CD4-positive, alpha-beta T cell treated with Interleukin-1 beta for 1 hour (primary cell): ENCODE results near the gene GALNT9.
A peak's percentile ranks its signal among the peaks of the same experiment; 100 is the strongest.

Experiments used
- DNase-seq, 2 donors: peaks; one replicate each; pipeline ENCODE4 v3.0.0-alpha.2; 2020 to 2022

The GALNT9 gene

DNA sequence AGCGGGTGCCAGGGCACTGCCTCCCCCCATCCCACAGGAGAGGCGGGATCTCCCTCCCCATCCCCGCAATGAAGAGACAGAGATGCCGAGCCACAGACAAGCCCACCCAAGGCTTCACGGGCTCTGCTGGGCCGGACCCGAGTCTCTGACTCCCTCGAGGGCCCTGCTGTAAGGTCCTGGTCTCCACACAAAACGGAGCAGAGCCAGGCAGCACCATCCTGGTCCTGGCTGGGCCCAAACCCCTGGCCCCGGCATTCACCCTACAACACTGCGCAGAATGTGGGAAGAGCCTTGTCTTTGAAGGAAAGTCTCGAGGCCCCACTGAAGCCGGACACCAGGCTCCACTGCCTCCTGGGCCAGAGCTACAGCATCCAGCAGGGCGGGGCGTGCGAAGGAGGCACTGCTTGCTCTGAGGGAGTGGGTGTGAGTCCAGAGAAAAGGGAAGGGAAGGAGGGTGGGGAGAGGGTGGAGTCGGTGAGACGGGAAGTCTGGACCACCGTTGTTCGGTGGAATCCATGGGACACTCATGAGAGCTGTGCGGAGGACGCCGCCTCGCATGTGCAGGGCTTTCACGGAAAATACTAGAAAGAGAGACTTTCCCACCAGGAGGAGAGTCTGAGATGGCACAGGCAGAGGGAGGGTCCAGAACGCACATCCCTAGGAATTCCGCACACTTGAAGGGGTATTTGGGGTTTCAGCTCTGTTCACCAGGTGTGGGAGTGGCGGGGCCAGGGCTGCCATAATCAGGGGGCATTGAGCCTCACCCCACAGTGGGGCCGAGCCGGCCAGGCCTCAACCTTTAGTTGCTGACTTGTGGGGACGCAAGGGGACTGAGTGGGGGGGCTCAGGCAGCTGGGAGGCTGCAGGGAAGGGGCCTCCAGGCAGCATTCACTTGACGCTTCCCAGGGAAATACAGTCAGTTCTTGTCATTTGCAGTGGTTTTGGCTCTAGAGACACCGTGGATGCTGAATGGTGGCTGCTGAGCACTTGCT, 36.8 kb downstream of the GALNT9 start:
- DNase-seq, result no peak

DNA sequence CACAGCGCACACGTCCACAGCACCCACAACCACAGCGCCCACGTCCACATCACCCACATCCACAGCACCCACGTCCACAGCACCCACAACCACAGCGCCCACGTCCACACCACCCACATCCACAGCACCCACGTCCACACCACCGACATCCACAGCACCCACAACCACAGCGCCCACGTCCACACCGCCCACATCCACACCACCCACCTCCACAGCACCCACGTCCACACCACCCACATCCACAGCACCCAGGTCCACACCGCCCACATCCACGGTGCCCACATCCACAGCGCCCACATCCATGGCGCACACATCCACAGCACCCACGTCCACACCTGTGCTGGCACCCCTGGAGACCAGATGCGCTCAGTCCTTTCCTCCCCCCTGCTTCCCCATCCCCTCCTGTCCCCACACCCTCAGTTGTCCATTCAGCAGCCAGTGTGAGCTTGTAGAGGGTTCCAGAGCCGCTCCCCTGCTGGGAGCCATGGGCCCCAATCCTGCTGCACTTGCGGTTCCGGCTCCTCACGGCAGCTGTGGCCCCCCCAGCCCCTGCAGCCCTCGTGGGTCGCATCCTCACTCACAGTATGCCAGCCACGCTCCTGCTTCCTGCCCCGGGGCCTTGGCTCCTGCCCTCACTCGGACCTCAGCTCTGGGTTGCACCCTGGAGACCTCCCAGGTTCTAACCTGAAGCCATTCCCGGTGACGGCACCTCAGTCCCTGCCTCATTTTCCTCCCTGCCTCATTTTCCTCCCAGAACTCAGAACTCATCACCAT, 37.8 kb downstream of the GALNT9 start:
- DNase-seq, result no peak

DNA sequence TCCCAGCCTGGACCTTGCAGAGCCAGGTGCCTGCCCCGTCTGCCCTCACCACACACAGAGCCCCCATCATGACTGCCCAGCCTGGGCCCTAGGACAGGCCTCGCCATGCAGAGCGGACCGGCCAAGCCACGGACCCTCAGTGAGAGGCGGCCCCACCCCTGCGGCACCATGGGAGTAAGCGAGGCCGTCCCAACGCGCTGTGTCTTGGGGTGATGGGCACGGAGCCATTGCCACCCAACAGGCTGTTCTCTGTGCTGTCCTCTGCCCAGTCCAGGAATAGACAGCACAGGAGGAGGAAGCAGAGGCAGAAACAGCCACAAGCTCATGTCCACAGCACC, 39.2 kb downstream of the GALNT9 start:
- DNase-seq, result no peak

DNA sequence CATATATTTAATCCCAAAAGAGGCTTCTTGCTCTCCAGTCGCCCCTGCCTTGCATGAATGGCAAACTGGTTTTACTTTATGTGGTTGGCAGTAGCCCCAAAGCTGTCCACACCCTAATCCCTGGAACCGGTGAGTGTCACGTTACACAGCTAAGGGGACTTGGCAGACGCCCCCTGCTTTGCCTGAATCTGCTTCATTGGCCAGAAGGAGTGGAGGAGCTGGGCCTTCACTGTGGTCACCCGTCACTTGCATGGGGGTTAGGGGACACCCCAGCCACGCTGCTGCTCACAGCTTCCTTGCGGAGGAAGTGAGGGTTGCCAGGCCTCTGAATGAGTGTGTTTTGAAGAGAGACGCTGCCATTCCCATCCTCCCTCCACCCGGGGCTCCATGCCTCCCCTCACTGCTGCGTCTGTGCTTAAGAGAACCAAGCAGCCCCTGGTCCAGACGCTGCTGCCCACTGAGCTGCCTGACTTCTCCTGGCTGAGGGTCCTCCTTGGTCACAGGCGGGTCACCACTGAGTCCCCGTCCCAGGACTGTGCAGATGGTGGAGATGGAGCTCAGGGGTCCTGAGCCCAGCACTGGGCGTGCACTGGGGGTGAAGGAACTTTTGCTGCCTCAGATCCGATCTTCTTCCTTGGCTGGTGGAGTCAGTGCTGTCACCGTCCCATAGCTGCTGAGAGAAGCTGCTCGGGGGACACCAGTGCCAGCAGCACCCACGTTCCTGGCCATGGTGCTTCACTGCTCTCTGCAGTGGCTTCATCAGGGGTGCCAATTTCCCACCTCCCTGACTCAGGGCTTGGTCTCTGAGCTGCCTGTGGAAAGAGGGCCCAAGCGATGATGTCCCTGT, 39.8 kb downstream of the GALNT9 start:
- DNase-seq, result no peak

DNA sequence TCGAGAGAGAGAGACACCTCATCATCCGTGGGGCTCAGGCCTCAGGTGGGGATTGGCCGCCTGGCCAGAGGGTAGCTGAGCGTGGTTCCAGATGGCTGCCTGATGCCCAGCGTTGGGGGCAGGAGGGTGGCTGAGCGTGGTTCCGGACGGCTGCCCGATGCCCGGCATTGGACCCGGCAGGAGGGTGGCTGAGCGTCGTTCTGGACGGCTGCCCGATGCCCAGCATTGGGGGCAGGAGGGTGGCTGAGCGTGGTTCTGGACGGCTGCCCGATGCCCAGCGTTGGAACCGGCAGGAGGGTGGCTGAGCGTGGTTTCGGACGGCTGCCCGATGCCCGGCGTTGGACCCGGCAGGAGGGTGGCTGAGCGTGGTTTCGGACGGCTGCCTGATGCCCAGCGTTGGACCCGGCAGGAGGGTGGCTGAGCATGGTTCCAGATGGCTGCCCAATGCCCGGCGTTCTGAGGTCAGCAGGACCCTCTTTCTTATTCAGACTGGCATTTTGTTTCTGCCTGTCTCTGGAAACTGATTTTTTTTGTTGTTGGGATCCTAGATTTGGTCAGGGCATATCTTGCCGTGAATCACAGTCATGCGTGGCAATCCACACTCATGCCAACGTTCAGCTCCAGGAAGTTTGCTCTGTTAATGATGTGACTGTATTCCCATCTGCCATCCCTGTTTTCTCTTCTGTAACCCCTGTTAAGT, 40.7 kb downstream of the GALNT9 start:
- DNase-seq, result no peak

DNA sequence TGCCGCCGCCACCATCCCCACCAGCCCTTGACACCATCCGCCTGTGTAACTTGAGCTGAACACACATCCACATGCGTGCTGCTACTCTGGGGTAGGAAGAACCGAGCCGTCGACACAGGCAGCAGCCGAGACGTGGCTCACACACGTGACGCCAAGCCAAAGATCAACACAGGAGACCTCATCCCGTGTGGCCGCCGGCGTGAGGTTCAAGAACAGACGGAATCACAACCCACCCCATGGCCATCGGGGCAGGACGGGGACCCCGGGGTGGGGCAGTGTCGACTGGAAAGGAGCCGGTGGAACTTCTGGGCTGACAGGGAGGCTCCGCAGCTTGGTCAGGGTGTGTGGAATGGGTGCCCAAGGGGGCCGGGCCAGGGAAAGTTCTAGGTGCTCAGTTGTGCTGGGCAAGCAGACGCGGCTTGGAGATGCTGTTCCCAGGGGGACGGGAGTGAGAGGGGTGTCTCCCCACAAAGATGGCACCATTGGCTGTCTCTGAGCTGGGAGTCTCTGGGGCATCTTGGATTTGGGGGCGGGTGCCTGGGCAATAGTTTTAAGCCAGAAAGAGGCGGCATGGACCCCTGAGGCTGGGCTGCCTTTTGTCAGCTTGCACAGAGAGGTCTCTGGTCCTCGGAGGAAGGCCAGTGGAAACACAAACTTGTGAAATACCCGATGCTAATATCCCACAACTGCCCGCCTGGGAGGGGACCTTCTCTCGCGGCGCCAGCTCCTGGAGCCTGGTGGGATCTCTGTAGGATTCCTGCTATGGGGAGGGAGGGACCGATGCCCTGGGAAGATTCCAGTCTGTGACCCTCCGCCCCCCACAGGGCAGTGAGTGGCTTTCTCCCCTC, 41.8 kb downstream of the GALNT9 start:
- DNase-seq, result no peak

DNA sequence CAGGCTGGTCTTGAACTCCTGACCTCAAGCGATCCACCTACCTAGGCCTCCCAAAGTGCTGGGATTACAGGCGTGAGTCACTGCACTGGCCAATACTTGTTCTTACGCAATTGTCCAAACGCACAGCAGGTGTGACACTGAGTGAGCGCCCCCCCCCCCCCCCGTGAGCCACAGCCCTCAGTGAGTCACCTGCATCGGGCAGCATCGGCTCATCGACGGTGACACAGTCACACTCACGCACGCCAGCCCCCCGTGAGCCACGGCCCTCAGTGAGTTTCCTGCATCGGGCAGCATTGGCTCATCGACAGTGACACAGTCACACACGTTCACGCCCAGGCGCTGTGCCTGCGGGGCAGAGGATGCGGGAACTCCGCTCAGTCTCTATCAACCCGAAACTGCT, 42.5 kb downstream of the GALNT9 start:
- DNase-seq, result no peak

DNA sequence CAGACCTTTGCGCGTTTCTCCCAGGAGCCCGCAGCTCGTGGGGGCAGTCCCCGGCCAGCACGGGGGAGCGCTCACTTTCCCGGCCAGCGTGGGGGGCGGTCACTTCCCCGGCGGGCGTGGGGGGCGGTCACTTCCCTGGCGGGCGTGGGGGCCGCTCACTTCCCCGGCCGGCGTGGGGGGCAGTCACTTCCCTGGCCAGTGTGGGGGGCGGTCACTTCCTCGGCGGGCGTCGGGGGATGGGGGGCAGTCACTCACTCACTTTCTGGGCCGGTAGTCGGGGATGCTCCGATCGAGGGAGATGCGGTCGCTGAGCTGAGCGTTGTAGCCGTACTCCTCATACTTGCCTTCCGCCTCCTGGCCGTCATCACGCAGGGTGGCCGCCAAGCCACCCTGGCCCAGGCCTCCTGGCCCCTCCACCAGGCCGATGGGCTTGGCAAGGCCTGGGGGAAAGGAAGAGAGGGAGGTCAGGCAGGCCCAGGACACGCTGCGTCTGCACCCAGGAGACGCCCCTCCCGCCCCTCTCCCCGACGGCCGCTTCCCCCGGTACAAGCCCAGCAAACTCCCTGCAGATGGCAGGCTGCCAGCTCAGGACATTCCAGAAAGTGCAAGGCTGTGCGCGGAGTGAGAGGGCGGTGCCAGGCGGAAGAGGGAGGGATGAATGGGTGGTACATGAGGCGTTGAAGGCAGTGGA, 43.3 kb downstream of the GALNT9 start:
- no peak for DNase-seq

DNA sequence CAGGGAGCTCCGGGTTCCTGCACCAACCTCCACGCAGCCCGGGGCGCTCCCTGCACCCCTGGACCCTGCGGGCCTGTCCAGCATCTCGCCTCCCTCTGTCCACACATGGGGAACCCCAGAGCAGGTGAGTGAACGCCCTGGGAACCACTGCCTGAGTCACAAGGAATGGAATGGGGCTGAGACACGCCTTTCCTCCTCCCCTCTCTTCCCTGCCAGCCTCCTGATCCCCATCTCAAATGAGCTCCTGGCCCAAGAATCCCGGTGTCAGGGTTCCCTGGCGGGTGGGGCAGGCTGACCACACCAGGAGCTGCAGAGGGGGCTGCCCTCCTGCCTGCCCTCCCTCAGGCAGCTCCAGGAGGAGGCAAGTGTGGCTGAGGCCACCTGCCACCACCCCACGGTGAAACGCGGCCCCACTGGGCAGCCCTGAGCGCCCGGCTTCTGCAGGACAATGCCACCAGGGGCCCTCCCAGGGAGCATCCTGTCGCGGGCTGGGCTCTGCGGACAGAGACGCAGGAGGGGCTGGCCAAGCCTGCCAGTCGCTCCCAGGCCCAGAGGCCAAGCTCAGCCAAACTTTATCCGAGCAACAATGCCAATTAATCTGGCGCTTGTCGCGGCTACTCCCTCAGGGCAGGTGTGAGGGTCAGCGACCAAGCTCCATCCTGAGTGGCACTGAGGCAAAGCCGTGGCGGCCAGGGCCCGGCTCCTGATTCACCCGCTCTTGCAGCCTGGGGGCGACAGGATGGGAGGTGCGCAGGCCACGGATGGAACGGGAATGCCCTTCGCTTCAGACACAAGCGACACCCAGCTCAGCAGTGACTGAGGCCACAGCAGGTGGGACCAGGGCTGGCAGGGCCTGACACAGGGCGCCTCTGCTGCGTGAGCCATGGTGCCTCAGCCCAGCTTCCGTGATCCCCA, 44.3 kb downstream of the GALNT9 start:
- no peak for DNase-seq

DNA sequence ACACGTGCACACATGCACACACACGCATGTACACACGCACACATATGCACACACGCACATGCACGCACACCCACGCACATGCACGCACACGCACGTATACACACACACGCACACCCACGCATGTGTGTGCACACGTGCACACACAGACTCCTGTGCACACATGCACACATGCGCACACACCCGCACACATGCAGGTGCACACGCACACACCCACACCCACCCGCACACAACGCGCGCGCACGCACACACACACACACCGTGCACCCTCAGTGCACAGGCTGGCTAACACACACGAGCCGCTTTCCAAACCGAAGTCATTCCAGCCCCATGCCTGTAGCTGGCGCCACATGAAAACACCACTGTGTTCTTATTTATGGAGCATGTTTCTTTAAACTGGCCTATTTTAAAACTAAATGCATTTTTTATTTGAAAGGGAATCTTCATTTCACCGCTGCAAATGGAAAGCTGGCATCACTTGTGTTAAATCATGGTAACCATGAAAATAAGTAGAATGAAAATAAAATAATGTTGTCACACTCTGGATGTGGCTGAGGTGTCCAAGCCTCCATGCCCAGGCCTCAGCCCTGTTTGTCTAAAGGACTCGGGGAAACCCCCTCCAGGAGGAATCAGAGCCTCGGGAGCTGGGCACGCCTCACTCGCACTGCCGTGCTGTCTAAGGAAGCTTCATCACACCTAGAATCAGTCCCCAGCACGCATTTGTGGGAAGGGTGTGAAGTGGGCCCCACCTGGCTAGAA, 45.1 kb downstream of the GALNT9 start:
- DNase-seq, result no peak

DNA sequence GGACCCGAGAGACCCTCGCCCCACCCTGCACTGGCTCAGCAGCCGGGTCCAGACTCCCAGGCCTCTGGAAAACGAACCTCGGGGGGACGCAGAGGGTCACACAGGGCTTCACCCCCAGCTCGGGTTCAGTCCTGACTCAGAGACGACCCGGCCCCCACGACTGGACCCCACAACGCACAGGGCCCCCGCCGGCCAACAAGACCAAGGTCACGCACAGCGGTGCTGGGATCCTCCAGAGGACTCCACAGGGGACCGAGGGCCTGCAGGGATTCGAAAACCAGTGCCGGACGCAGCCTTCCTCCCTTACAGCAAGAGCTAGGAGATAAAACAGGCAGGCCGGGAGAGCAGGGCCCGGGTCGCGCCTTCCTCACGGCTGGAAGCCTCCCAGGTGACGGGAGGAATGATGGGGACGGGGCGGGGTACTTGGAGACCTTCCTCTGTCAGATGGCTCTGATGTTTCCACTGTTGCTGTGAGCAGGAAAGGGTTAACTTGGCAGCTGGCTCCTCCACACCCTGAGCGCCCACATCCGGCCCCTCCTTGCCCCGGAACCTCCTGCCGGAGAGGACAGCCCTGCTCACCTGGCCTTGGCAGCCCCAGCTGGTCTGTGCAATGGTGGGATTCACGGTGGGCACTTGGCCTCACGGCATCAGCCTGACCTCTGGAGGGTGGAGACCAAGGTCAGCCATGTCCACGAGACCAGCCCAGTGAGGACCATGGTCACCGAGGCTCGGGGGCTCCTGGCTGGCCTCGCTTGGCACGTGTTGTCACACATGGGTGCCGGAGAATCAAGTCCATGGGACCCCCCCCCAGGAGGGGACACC, 46.2 kb downstream of the GALNT9 start:
- DNase-seq, result peak in 1 of 2 donors; percentile 33

DNA sequence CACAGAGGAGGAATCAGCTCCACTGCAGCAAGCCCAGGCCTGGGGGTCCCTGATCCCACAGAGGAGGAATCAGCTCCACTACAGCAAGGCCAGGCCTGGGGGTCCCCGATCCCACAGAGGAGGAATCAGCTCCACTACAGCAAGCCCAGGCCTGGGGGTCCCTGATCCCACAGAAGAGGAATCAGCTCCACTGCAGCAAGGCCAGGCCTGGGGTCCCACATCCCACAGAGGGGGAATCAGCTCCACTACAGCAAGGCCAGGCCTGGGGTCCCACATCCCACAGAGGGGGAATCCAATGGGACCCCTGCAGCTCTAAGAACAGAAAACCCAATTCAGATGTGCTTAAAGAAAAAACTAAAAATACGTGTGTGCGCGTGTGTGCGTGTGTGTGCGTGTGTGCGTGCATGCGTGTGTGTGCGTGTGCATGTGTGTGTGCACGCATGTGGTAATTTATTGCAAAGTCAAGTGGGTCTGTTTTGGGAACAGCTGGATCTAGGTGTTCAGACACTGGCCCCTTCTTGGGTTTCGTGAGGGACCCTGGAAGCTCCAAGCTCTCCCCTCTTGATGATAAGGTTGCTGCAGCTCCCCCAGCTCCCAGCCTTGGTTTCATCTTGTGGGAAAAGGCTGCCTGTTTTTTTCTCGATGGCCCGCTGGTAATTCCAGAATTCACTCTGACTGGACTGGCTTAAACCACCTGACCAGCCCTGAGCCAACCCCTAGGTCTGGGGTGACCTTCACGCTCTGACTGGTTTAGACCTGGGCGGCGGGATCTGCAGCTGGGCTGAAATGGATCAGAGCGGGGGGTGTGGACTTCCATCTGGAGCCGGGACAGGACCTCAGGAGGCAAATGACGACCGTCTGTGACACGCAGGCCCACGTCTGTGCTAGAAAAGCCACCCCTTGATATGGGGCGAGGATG, 47.1 kb downstream of the GALNT9 start:
- DNase-seq, result no peak

DNA sequence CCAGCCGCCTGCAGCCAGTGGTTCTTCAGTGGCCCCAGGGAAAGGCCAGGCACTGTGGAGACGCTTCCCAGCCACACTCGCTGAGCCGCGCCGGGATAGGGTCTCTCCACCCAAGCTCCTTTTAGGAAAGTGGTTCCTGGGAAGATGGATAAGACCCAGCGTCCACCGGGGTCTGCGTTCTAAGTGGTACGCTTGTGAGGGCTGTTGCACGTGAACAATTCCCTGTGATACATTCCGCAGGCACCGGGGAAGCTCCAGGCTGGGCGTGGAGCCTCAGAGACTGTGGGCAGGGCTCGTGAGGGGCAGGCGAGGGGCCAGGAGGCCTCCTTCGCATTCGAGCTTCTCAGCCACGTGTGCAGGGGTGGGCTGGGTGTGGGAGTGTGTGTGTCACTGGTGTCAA, 48.4 kb downstream of the GALNT9 start:
- no peak for DNase-seq

DNA sequence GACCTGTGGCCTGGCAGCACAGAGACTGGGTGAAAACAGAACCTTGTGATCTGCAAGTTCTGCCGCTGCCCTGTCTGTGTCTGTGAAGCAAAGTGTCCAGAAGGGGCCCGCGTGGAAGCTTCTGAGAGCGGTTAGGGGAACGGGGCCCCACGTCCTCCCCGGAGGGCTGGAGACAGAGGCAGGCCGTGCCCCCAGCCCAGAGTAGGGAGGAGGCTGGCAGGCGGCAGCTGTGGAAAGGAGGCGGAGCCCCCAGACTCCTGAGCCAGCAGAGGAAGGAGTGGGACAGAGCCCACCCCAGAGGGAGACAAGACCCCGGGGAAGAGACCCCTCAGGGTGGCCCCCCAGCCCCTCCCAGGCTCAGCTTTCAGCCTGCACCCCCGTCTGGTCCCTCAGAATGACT, 49.0 kb downstream of the GALNT9 start:
- no peak for DNase-seq

DNA sequence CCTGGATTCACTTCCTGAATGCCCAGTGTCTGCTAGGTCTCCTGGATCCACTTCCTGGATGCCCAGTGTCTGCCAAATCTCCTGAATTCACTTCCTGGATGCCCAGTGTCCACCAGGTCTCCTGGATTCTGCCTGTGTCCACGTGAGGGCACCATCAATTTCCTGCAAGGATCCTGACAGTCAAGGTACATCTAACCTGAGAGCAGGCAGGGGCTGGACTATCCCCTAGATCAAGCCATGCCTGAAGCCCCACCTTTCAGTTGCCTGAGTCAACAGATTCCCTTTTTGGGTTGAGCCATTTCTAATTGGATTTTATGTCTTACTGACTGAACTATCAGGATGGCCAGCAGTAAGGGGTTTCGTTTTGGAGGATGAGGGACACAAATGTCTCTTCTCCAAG, 49.5 kb downstream of the GALNT9 start:
- DNase-seq, result no peak

DNA sequence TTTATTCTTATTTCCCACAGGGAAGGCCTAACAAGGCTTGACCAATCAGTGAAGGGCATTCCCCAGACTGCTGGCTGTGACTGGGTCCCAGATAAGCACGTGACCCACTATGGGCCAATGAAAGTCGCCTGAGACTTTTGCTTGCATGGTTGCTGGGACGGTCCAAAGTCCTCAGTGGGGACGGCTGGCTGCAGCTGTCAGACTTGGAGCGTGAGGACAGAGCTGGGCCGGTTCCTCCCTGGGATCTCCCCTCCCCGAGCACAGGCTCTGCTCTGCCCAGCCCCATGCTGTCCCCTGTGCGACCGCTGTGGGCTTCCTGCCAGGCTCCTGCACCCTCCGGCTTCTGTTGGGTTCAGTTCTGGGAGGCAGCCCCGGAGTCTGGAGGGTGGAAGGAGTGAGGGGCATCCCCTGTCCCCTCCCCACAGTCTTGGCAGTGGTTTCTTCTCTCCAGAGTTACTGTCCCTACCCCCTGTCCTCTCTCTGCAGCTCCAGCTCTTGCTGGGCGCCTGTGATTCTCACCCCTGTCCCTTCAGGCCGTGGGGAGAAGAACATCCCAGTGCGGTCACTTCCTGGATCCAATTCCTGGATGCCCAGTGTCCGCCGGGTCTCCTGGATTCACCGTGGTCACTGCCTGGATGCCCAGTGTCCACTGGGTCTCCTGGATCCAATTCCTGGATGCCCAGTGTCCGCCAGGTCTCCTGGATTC, 50.1 kb downstream of the GALNT9 start:
- no peak for DNase-seq
